ENCODE data around the gene CRYGB.
A peak's percentile ranks its signal among the peaks of the same experiment; 100 is the strongest.
"Not testable (repeated sequence)": the region's sequence is repeated elsewhere in the genome, so short reads cannot be mapped to it uniquely, and the experiment has no call there.

The CRYGB gene

GRCh38 chr2:208148803-208149202 lies 2.8 kb upstream of the CRYGB start:
- Histone ChIP-seq H3K9me3 (ENCODE audit: control insufficient read depth, low read length) (peaks cover 5% of the 10 kb centered on the region), H3K4me3 (ENCODE audit: low read length) (no peak overlapping the region), H3K4me1 (ENCODE audit: control insufficient read depth, insufficient read depth, low read length) (no peaks in the 10 kb centered on the region), H3K27me3 (replicated peaks; ENCODE audit: control insufficient read depth, insufficient read depth, low read length) (peaks cover 15% of the 10 kb centered on the region), H3K36me3 (ENCODE audit: control insufficient read depth, insufficient read depth, low read length, severe bottlenecking) (no peaks in the 10 kb centered on the region), H3K9ac (ENCODE audit: low read length) (no peak overlapping the region)
- DNase-seq (ENCODE audit: low read depth): no peak

- Histone ChIP-seq H3K4me3 (ENCODE audit: low read length) (no peak overlapping the region), H3K9me3 (ENCODE audit: control insufficient read depth, low read length) (peaks cover 5% of the 10 kb centered on the region), H3K27me3 (replicated peaks; ENCODE audit: control insufficient read depth, insufficient read depth, low read length) (peaks cover 15% of the 10 kb centered on the region), H3K36me3 (ENCODE audit: control insufficient read depth, insufficient read depth, low read length, severe bottlenecking) (no peaks in the 10 kb centered on the region), H3K4me1 (ENCODE audit: control insufficient read depth, insufficient read depth, low read length) (no peaks in the 10 kb centered on the region), H3K9ac (ENCODE audit: low read length) (no peak overlapping the region)
- DNase-seq (ENCODE audit: low read depth): no peak
Observed at GRCh38 chr2:208147759-208148158, 1.8 kb upstream of the CRYGB start.

GRCh38 chr2:208147008-208147407 lies 1.1 kb upstream of the CRYGB start:
- peaks cover 17% of the 10 kb centered on the region for H3K27me3 ChIP-seq (replicated peaks; ENCODE audit: control insufficient read depth, insufficient read depth, low read length)
- H3K9ac ChIP-seq (ENCODE audit: low read length): no peak overlapping the region
- no peak for DNase-seq (ENCODE audit: low read depth)
- H3K4me3 ChIP-seq (ENCODE audit: low read length): no peak overlapping the region
- no peaks in the 10 kb centered on the region for H3K36me3 ChIP-seq (ENCODE audit: control insufficient read depth, insufficient read depth, low read length, severe bottlenecking)
- peaks cover 6% of the 10 kb centered on the region for H3K9me3 ChIP-seq (ENCODE audit: control insufficient read depth, low read length)
- no peaks in the 10 kb centered on the region for H3K4me1 ChIP-seq (ENCODE audit: control insufficient read depth, insufficient read depth, low read length)

GRCh38 chr2:208142925-208143799 lies 2.8 kb downstream of the CRYGB start:
- no peak overlapping the region for H3K9ac ChIP-seq (ENCODE audit: low read length)
- no peak overlapping the region for H3K4me3 ChIP-seq (ENCODE audit: low read length)
- no peaks in the 10 kb centered on the region for H3K4me1 ChIP-seq (ENCODE audit: control insufficient read depth, insufficient read depth, low read length)
- DNase-seq (ENCODE audit: low read depth): no peak
- H3K36me3 ChIP-seq (ENCODE audit: control insufficient read depth, insufficient read depth, low read length, severe bottlenecking): no peaks in the 10 kb centered on the region
- H3K9me3 ChIP-seq (ENCODE audit: control insufficient read depth, low read length): peaks cover 2% of the 10 kb centered on the region
- peaks cover 17% of the 10 kb centered on the region for H3K27me3 ChIP-seq (replicated peaks; ENCODE audit: control insufficient read depth, insufficient read depth, low read length)

- Histone ChIP-seq H3K4me1 (ENCODE audit: control insufficient read depth, insufficient read depth, low read length) (no peaks in the 10 kb centered on the region), H3K27me3 (replicated peaks; ENCODE audit: control insufficient read depth, insufficient read depth, low read length) (peaks cover 10% of the 10 kb centered on the region), H3K36me3 (ENCODE audit: control insufficient read depth, insufficient read depth, low read length, severe bottlenecking) (no peaks in the 10 kb centered on the region), H3K9ac (ENCODE audit: low read length) (no peak overlapping the region), H3K4me3 (ENCODE audit: low read length) (no peak overlapping the region), H3K9me3 (ENCODE audit: control insufficient read depth, low read length) (peaks cover 2% of the 10 kb centered on the region)
- DNase-seq (ENCODE audit: low read depth): peak; percentile 11
Observed at GRCh38 chr2:208142240-208142924, 3.6 kb downstream of the CRYGB start.

GRCh38 chr2:208139447-208139846 lies 6.5 kb downstream of the CRYGB start:
- Histone ChIP-seq H3K9me3 (ENCODE audit: control insufficient read depth, low read length) (peaks cover 2% of the 10 kb centered on the region), H3K27me3 (replicated peaks; ENCODE audit: control insufficient read depth, insufficient read depth, low read length) (peaks cover 8% of the 10 kb centered on the region), H3K36me3 (ENCODE audit: control insufficient read depth, insufficient read depth, low read length, severe bottlenecking) (no peaks in the 10 kb centered on the region), H3K4me3 (ENCODE audit: low read length) (no peak overlapping the region), H3K9ac (ENCODE audit: low read length) (no peak overlapping the region), H3K4me1 (ENCODE audit: control insufficient read depth, insufficient read depth, low read length) (no peaks in the 10 kb centered on the region)
- DNase-seq (ENCODE audit: low read depth): no peak

GRCh38 chr2:208138334-208138733 lies 7.6 kb downstream of the CRYGB start:
- H3K36me3 ChIP-seq (ENCODE audit: control insufficient read depth, insufficient read depth, low read length, severe bottlenecking); H3K4me1 ChIP-seq (ENCODE audit: control insufficient read depth, insufficient read depth, low read length); H3K4me3 ChIP-seq (ENCODE audit: low read length); H3K9me3 ChIP-seq (ENCODE audit: control insufficient read depth, low read length); H3K9ac ChIP-seq (ENCODE audit: low read length); H3K27me3 ChIP-seq (replicated peaks; ENCODE audit: control insufficient read depth, insufficient read depth, low read length); DNase-seq (ENCODE audit: low read depth): not testable (repeated sequence)

GRCh38 chr2:208136716-208137094 lies 9.3 kb downstream of the CRYGB start:
- Histone ChIP-seq H3K9ac (ENCODE audit: low read length) (no peak overlapping the region), H3K27me3 (replicated peaks; ENCODE audit: control insufficient read depth, insufficient read depth, low read length) (peaks cover 6% of the 10 kb centered on the region), H3K9me3 (ENCODE audit: control insufficient read depth, low read length) (no peaks in the 10 kb centered on the region), H3K4me3 (ENCODE audit: low read length) (no peak overlapping the region), H3K4me1 (ENCODE audit: control insufficient read depth, insufficient read depth, low read length) (no peaks in the 10 kb centered on the region), H3K36me3 (ENCODE audit: control insufficient read depth, insufficient read depth, low read length, severe bottlenecking) (no peaks in the 10 kb centered on the region)
- no peak for DNase-seq (ENCODE audit: low read depth)

- H3K36me3 ChIP-seq (ENCODE audit: control insufficient read depth, insufficient read depth, low read length, severe bottlenecking): no peaks in the 10 kb centered on the region
- H3K4me1 ChIP-seq (ENCODE audit: control insufficient read depth, insufficient read depth, low read length): no peaks in the 10 kb centered on the region
Observed at GRCh38 chr2:208135794-208136715, 9.9 kb downstream of the CRYGB start.

GRCh38 chr2:208134928-208135586 lies 10.9 kb downstream of the CRYGB start:
- H3K9me3 ChIP-seq (ENCODE audit: control insufficient read depth, low read length): no peaks in the 10 kb centered on the region
- H3K4me1 ChIP-seq (ENCODE audit: control insufficient read depth, insufficient read depth, low read length): no peaks in the 10 kb centered on the region
- H3K9ac ChIP-seq (ENCODE audit: low read length): no peak overlapping the region
- H3K4me3 ChIP-seq (ENCODE audit: low read length): no peak overlapping the region
- no peaks in the 10 kb centered on the region for H3K36me3 ChIP-seq (ENCODE audit: control insufficient read depth, insufficient read depth, low read length, severe bottlenecking)
- DNase-seq (ENCODE audit: low read depth): no peak
- H3K27me3 ChIP-seq (replicated peaks; ENCODE audit: control insufficient read depth, insufficient read depth, low read length): peaks cover 10% of the 10 kb centered on the region

More at GRCh38 chr2:208135794-208136715, 9.9 kb downstream of the CRYGB start:
- H3K27me3 ChIP-seq (replicated peaks; ENCODE audit: control insufficient read depth, insufficient read depth, low read length): peaks cover 7% of the 10 kb centered on the region
- no peak for DNase-seq (ENCODE audit: low read depth)
- H3K4me3 ChIP-seq (ENCODE audit: low read length): no peak overlapping the region
- no peak overlapping the region for H3K9ac ChIP-seq (ENCODE audit: low read length)
- H3K9me3 ChIP-seq (ENCODE audit: control insufficient read depth, low read length): no peaks in the 10 kb centered on the region

Measured in adipocyte (in vitro differentiated cells).